Rectal smooth muscle tissue (tissue), 1 donor: ENCODE measurements around the gene KBTBD2.
"Not testable (repeated sequence)": the region's sequence is repeated elsewhere in the genome, so short reads cannot be mapped to it uniquely, and the experiment has no call there.

Experiments
- H3K27ac ChIP-seq: one replicate; pipeline ENCODE4 v1.7.0; 2013; ENCODE audit warnings: low read depth, low read length, inconsistent platforms
- H3K27me3 ChIP-seq: one replicate; pipeline ENCODE4 v1.7.0; 2013; ENCODE audit warnings: low read length; ENCODE audit not compliant: control insufficient read depth, insufficient read depth
- H3K36me3 ChIP-seq: one replicate; pipeline ENCODE4 v1.7.0; 2013; ENCODE audit warnings: low read length; ENCODE audit not compliant: control insufficient read depth, insufficient read depth
- H3K4me1 ChIP-seq: one replicate; pipeline ENCODE4 v1.7.0; 2013; ENCODE audit warnings: low read length; ENCODE audit not compliant: control insufficient read depth, insufficient read depth
- H3K4me3 ChIP-seq: one replicate; pipeline ENCODE4 v1.7.0; 2013; ENCODE audit warnings: low read length
- H3K9ac ChIP-seq: one replicate; pipeline ENCODE4 v1.7.0; 2013; ENCODE audit warnings: low read length

Gene KBTBD2

DNA sequence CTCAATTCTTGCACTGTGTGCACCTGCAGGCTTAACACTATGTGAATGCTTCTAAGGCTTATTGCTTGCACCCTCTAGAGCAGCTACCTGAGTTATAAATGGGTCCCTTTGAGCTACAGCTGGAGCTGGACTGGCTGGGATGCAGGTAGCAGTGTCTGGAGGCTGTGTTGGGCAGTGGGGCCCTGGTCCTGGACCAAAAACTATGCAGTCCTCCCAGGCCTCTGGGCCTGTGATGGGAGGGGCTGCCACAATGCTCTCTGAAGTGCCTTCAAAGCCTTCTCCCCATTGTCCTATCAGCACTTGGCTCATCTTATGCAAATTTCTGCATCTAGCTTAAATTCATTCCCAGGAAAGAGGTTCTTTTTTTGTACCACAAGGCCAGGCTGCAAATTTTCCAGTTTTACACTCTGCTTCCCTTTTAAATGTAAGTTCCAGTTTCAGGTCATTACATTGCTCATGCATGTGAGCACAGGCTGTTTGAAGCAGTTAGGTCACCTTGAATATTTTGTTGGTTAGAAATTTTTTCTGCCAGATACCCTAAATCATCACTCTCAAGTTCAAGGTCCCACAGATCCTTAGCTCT, 26.0 kb downstream of the KBTBD2 start:
- Histone ChIP-seq H3K27me3 (no peaks in the 10 kb centered on the region), H3K9ac (no peak overlapping the region), H3K36me3 (peaks cover 12% of the 10 kb centered on the region), H3K4me3 (no peak overlapping the region), H3K27ac (no peak overlapping the region), H3K4me1 (no peaks in the 10 kb centered on the region)

DNA sequence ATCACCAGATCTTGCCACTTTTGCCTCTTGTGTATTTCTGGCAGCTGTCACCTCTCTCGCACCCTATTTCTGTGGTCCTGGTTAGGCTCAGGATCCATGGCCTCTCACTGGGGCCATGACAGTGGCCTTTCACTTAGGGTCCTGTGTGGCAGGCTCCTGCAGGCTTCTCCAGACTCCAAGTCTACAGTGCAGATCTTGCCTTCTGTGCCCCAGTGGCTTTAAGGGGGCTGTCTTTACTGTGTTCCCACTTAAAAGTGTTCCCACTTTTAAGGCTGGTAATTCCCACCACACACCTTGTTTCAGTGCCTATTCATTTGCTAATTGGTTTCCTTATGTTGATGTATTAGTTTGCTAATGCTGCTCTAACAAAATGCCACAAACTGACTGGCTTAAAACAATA, 27.7 kb downstream of the KBTBD2 start:
- H3K36me3 ChIP-seq, H3K9ac ChIP-seq, H3K27me3 ChIP-seq, H3K4me3 ChIP-seq, H3K27ac ChIP-seq, H3K4me1 ChIP-seq: not testable (repeated sequence)

DNA sequence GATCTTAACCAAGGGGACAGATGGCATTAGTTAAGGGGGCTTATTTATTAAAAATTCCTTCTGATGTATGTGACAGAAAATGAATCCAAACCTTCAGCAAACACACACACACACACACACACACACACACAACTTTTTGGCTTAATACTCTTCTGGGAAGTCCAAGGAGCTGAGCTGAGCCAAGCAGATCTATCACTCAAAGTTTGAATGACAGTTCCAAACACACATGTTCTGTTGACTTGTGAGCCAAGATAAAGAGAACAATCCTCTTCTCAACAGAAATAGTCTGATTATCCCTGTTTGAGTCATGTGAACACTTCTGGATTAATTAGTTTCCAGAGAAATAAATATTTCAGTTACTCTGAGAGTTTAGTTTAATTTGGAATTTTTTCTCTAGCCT, 31.5 kb downstream of the KBTBD2 start:
- Histone ChIP-seq H3K4me3 (no peak overlapping the region), H3K9ac (no peak overlapping the region), H3K4me1 (no peaks in the 10 kb centered on the region), H3K27ac (no peak overlapping the region), H3K36me3 (no peaks in the 10 kb centered on the region), H3K27me3 (no peaks in the 10 kb centered on the region)

DNA sequence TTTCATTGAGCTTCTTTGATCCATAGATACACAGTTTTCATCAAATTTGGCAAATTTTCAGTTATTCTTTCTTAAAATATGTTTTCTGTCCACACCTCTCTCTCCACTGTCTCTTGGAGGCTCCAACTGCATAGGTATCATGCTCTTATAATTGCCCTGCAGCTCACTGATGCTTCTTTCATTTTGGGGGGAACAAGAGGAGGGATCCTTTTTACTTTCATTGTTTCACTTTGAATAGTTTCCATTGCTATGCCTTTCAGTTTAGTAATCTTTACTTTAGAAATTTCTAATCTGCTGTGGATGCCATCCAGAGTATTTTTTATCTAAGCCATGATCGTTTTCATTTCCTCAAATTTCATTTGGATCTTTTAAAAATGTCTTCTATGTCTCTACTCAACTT, 32.9 kb downstream of the KBTBD2 start:
- H3K9ac ChIP-seq, result no peak overlapping the region
- H3K4me1 ChIP-seq, result no peaks in the 10 kb centered on the region
- H3K36me3 ChIP-seq, result no peaks in the 10 kb centered on the region
- H3K27me3 ChIP-seq, result no peaks in the 10 kb centered on the region
- H3K27ac ChIP-seq, result no peak overlapping the region
- no peak overlapping the region for H3K4me3 ChIP-seq

GRCh38 chr7:32857063-32857462, 34.5 kb downstream of the KBTBD2 start:
- H3K4me1 ChIP-seq, H3K27ac ChIP-seq, H3K4me3 ChIP-seq, H3K36me3 ChIP-seq, H3K27me3 ChIP-seq, H3K9ac ChIP-seq: not testable (repeated sequence)

GRCh38 chr7:32855837-32856775, 35.5 kb downstream of the KBTBD2 start:
- H3K4me1 ChIP-seq, H3K27ac ChIP-seq, H3K27me3 ChIP-seq, H3K36me3 ChIP-seq, H3K9ac ChIP-seq, H3K4me3 ChIP-seq: not testable (repeated sequence)

DNA sequence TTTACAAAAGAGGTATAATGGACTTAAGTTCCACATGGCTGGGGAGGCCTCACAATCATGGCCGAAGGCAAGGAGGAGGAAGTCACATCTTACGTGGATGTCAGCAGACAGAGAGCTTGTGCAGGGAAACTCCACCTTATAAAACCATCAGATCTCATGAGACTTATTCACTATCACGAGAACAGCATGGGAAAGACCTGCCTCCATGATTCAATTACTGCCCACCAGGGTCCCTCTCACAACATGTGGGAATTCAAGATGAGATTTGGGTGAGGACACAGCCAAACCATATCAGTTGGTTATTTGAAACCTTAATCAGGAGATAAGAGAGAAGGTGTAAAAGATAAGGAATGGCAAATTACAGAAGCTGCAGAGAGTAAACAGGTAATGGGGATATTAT, 40.9 kb downstream of the KBTBD2 start:
- not testable (repeated sequence) for H3K4me3 ChIP-seq, H3K4me1 ChIP-seq, H3K36me3 ChIP-seq, H3K27me3 ChIP-seq, H3K9ac ChIP-seq, H3K27ac ChIP-seq

DNA sequence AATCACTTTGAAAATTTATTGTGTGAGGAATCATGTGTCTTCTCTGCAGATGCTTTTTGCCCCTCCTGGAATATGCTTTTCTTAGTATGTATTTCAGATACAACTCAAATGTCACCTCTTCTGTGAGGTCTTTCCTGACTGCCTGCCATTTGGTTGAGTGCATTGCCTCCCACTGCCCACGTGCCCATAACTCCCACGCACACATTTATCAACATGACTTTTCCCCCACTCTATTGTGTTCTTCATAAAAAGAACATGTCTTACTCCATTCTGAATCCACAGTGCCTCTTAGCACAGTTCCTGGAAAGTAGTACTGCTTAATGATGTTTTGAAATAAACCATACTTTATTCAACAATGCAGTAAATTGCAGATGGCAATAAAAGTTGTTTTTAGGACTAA, 42.9 kb downstream of the KBTBD2 start:
- H3K9ac ChIP-seq, H3K27ac ChIP-seq, H3K4me3 ChIP-seq, H3K36me3 ChIP-seq, H3K4me1 ChIP-seq, H3K27me3 ChIP-seq: not testable (repeated sequence)

DNA sequence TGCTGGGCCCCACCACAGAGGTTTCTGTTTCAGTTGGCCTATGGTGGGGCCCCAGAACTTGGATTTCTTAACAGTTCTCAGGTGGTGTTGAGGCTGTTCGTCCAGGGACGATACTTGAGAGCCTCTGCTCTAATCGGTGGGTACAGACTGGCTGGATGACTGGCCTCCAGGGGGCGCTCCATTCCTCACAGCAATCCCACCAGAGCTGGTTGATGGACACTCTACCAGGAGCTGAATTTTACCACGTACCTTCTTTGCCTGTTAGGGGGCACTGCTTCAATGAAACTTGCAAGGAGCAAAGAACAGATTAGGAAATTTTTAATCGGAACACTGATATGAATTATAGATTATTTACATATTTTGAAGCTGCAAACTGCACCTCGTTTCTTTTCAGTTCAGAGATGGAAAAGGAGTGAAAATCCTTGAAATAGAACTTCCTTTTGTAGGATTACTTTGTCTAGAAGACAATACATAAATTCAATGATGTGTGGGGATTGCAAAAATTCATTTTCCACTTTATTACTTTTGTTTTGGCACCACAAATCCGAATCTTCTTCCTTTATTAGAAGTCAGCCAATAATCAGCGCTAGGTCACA, 44.8 kb downstream of the KBTBD2 start:
- Histone ChIP-seq H3K27me3 (no peaks in the 10 kb centered on the region), H3K4me3 (no peak overlapping the region), H3K27ac (no peak overlapping the region), H3K36me3 (no peaks in the 10 kb centered on the region), H3K9ac (no peak overlapping the region), H3K4me1 (no peaks in the 10 kb centered on the region)

DNA sequence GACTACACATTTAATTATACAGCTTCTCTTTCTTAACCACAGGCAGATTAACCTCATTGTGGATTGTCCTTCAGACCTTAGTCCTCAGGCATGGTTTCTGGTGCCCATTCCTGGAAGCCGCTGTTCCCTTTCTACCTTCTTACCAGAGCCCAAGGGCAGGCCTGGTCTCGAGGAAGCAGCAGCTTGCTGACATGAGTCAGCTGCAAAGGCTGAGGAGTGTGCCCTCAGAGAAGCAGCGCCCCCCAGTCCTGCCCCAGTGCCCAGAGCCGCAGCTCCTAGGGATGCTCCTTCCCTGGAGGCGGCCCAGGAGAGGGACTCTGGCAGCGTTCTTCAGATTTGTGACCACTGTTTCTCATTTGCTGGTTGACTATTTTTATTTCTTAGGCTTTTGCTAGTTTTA, 46.8 kb downstream of the KBTBD2 start:
- not testable (repeated sequence) for H3K27ac ChIP-seq, H3K27me3 ChIP-seq, H3K9ac ChIP-seq, H3K4me1 ChIP-seq, H3K36me3 ChIP-seq, H3K4me3 ChIP-seq

DNA sequence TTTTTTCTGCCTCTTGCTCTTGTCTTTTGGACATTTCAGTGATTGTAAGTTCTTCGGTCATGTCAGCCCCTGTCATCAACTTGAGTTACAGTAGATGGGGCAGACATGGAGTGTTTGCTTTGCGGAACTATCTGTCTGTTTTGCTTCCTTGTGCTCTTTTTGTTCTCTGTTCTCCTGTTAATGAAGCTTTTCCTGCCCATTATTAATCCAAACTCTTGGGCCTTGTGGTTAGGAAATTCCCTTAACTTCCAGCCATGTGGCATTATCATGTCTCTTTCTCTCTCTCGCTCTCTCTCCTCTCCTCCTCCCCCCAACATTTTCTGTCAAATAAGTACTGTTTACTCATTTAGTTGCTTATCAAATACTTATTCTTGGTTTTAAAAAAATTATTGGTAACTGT, 47.8 kb downstream of the KBTBD2 start:
- not testable (repeated sequence) for H3K4me1 ChIP-seq, H3K27me3 ChIP-seq, H3K36me3 ChIP-seq, H3K9ac ChIP-seq, H3K4me3 ChIP-seq, H3K27ac ChIP-seq

DNA sequence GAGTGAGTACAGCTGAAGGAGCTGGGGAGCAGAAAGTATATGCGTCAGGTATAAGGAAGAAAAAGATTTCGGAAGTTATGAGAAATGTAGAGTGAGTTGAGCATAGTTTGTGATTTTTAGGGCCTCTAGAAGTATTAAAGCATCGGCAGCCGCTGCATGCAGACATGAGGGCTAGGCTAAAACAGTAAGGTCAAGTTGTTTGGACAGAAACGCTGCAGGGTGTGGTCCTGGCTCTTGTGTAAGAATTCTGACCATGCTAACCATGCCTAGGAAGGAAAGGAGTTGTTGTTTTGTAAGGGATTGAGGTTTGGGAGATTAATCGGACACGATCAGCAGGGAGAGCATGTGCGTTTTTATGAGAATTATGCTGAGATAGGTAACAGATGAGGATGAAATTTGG, 51.7 kb downstream of the KBTBD2 start:
- not testable (repeated sequence) for H3K27me3 ChIP-seq, H3K36me3 ChIP-seq, H3K9ac ChIP-seq, H3K27ac ChIP-seq, H3K4me1 ChIP-seq, H3K4me3 ChIP-seq
